Uterus (tissue), 2 donors: ENCODE data around the gene TSEN54.

ENCODE experiments used
- POLR2A ChIP-seq, 2 donors: fragments of 450-650 bp; IDR thresholded peaks; one replicate each; pipeline ENCODE4 v1.6.1; 2016; ENCODE audit warnings: antibody characterized with exemption in 2 of 2, mild to moderate bottlenecking in 1 of 2, moderate library complexity in 1 of 2
- TF ChIP-seq, protein P1 (sequence below), 4 experiments: fragments of 200-600 bp in 2 of 4; fragments of 450-650 bp in 2 of 4; sonication (generic) in 2 of 4; IDR thresholded peaks; one replicate each; pipeline ENCODE4 v1.5.1; 2016 to 2019; ENCODE audit warnings: antibody characterized with exemption in 4 of 4, mild to moderate bottlenecking in 2 of 4, moderate library complexity in 1 of 4

GRCh38 chr17:75524269-75524969 lies 8.1 kb downstream of the TSEN54 start:
- TF ChIP-seq, protein P1, sequence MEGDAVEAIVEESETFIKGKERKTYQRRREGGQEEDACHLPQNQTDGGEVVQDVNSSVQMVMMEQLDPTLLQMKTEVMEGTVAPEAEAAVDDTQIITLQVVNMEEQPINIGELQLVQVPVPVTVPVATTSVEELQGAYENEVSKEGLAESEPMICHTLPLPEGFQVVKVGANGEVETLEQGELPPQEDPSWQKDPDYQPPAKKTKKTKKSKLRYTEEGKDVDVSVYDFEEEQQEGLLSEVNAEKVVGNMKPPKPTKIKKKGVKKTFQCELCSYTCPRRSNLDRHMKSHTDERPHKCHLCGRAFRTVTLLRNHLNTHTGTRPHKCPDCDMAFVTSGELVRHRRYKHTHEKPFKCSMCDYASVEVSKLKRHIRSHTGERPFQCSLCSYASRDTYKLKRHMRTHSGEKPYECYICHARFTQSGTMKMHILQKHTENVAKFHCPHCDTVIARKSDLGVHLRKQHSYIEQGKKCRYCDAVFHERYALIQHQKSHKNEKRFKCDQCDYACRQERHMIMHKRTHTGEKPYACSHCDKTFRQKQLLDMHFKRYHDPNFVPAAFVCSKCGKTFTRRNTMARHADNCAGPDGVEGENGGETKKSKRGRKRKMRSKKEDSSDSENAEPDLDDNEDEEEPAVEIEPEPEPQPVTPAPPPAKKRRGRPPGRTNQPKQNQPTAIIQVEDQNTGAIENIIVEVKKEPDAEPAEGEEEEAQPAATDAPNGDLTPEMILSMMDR (IDR thresholded peaks at IDR 0.05) = no peak
- TF ChIP-seq POLR2A (IDR thresholded peaks at IDR 0.05) = no peak
